ENCODE data around the gene ABLIM3. TPM values are rescaled to one million over a fixed set of nuclear protein-coding genes. Genes with fewer than 3 reads are reported as not detected.
A peak's percentile ranks its signal among the peaks of the same experiment; 100 is the strongest.

The ABLIM3 gene
- 58.2 and 70.9 TPM in 2 replicates for total RNA-seq (2022)
- Bru-seq, nascent RNA: percentile 86 among the genes with signal in this experiment
- BruChase-seq, experiment 1, labeled RNA remaining after a 6-hour chase: percentile 70 among the genes with signal in this experiment
- BruChase-seq, experiment 2, labeled RNA remaining after a 2-hour chase: percentile 74 among the genes with signal in this experiment
- long read RNA-seq, partial matches to known transcripts: 0 of 14 reads
- long read RNA-seq, other reads (novel, unspliced or antisense): 13 of 14 reads

- H3K27me3 Mint-ChIP-seq (ENCODE audit: unreplicated experiment): no peaks in the 10 kb centered on the region
- BruUV-seq (replicated peaks): no TSS peak
- DNase-seq: peak; percentile 94
These were observed at the start of gene ABLIM3 for GRCh38 chr5:149141224-149141956. ABLIM3 (plus strand) TSS chr5:149141493; CDS start chr5:149142096, 603 bp downstream.

GRCh38 chr5:149093625-149094024 is 47.7 kb upstream of the ABLIM3 start:
- Mint-ChIP-seq H3K4me3 (ENCODE audit: low read depth, unreplicated experiment) (no peak overlapping the region), H3K27me3 (ENCODE audit: unreplicated experiment) (no peaks in the 10 kb centered on the region), H3K9me3 (ENCODE audit: low read depth, unreplicated experiment) (peaks cover 8% of the 10 kb centered on the region), H3K4me1 (ENCODE audit: low read depth, unreplicated experiment) (no peaks in the 10 kb centered on the region), H3K27ac (ENCODE audit: unreplicated experiment) (no peak overlapping the region), H3K36me3 (ENCODE audit: insufficient read depth, unreplicated experiment) (no peaks in the 10 kb centered on the region)
- BruUV-seq (replicated peaks): no TSS peak
- TF ChIP-seq CTCF (IDR thresholded peaks at IDR 0.05; ENCODE audit: unreplicated experiment): no peak
- intact Hi-C loops (cut with micrococcal nuclease; ENCODE audit: unreplicated experiment): no loop called here
- CTCF ChIA-PET: no interaction called here
- DNase-seq: no peak

More at GRCh38 chr5:149141224-149141956, at the start of gene ABLIM3:
- H3K36me3 Mint-ChIP-seq (ENCODE audit: insufficient read depth, unreplicated experiment): peaks cover 54% of the 10 kb centered on the region
- H3K4me1 Mint-ChIP-seq (ENCODE audit: low read depth, unreplicated experiment): peaks cover 49% of the 10 kb centered on the region
- intact Hi-C loops (cut with micrococcal nuclease; ENCODE audit: unreplicated experiment): loop anchor here (1.0 to 2.0 kb wide), 3 partner anchors 13 to 88 kb away; no protein-coding TSS in a partner anchor
- H3K27ac Mint-ChIP-seq (ENCODE audit: unreplicated experiment): peak within 1 kb of the TSS; percentile 97
- H3K4me3 Mint-ChIP-seq (ENCODE audit: low read depth, unreplicated experiment): peak within 1 kb of the TSS; percentile 97
- no peaks in the 10 kb centered on the region for H3K9me3 Mint-ChIP-seq (ENCODE audit: low read depth, unreplicated experiment)
- TF ChIP-seq CTCF (IDR thresholded peaks at IDR 0.05; ENCODE audit: unreplicated experiment): peak; percentile 99
- CTCF ChIA-PET: interaction anchor here (0.6 to 2.8 kb wide), 14 partner anchors 11 to 128 kb away, joined by 3 to 33 read pairs (median 5); no protein-coding TSS in a partner anchor

- Mint-ChIP-seq H3K4me3 (ENCODE audit: low read depth, unreplicated experiment) (no peak overlapping the region), H3K36me3 (ENCODE audit: insufficient read depth, unreplicated experiment) (no peaks in the 10 kb centered on the region), H3K27me3 (ENCODE audit: unreplicated experiment) (no peaks in the 10 kb centered on the region), H3K27ac (ENCODE audit: unreplicated experiment) (no peak overlapping the region), H3K9me3 (ENCODE audit: low read depth, unreplicated experiment) (peaks cover 14% of the 10 kb centered on the region), H3K4me1 (ENCODE audit: low read depth, unreplicated experiment) (no peaks in the 10 kb centered on the region)
- CTCF ChIA-PET: no interaction called here
- intact Hi-C loops (cut with micrococcal nuclease; ENCODE audit: unreplicated experiment): no loop called here
- DNase-seq: no peak
- TF ChIP-seq CTCF (IDR thresholded peaks at IDR 0.05; ENCODE audit: unreplicated experiment): no peak
- no TSS peak for BruUV-seq (replicated peaks)
These were observed 46.3 kb upstream of the ABLIM3 start for GRCh38 chr5:149094996-149095395.

- no TSS peak for BruUV-seq (replicated peaks)
- Mint-ChIP-seq H3K9me3 (ENCODE audit: low read depth, unreplicated experiment) (peaks cover 16% of the 10 kb centered on the region), H3K4me1 (ENCODE audit: low read depth, unreplicated experiment) (no peaks in the 10 kb centered on the region), H3K27ac (ENCODE audit: unreplicated experiment) (no peak overlapping the region), H3K36me3 (ENCODE audit: insufficient read depth, unreplicated experiment) (no peaks in the 10 kb centered on the region), H3K4me3 (ENCODE audit: low read depth, unreplicated experiment) (no peak overlapping the region), H3K27me3 (ENCODE audit: unreplicated experiment) (no peaks in the 10 kb centered on the region)
- CTCF ChIA-PET: no interaction called here
- DNase-seq: no peak
- intact Hi-C loops (cut with micrococcal nuclease; ENCODE audit: unreplicated experiment): no loop called here
- no peak for TF ChIP-seq CTCF (IDR thresholded peaks at IDR 0.05; ENCODE audit: unreplicated experiment)
These were observed 41.4 kb upstream of the ABLIM3 start for GRCh38 chr5:149099920-149100319.

Data from Calu3 (cell line).